ENCODE measurements around the gene ACSS1. TPM values are rescaled to one million over a fixed set of nuclear protein-coding genes. Genes with fewer than 3 reads are reported as not detected.

The ACSS1 gene
- total and polyA plus RNA-seq, 2 experiments from 2014 or later: not detected

DNA sequence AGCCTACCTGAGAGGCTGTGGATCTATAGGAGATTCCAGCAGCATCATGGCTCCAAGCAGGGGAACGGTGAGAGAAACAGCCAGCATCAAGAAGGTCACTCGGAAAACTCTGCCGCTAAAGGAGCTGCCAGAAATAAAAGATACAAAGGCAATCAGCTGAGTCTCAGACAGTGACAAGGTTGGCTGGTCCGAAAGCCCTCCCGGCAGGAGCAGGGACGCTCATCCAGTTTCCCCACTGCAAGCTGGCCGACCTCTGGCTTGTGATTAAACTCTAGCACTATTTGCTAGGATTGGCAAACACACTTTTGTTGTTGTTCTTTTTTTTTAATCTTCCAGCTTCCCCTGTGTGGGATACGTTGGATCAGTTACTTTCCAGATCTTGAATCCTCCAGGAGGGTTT, 74.0 kb downstream of the ACSS1 start:
- Histone ChIP-seq H3K36me3 (no peaks in the 10 kb centered on the region), H3K9me3 (ENCODE audit: low read depth) (no peaks in the 10 kb centered on the region), H3K27ac (no peak overlapping the region), H3K4me1 (ENCODE audit: low read depth) (no peaks in the 10 kb centered on the region), H3K4me3 (no peak overlapping the region), H3K27me3 (no peaks in the 10 kb centered on the region)
- TF ChIP-seq CTCF (IDR thresholded peaks at IDR 0.05; ENCODE audit: low read depth, low read length): no peak
- no peak for DNase-seq (ENCODE audit: low read depth in 1 of 2, low spot score in 1 of 2)

GRCh38 chr20:24981790-24982189, 76.1 kb downstream of the ACSS1 start:
- H3K27ac ChIP-seq: no peak overlapping the region
- no peaks in the 10 kb centered on the region for H3K9me3 ChIP-seq (ENCODE audit: low read depth)

GRCh38 chr20:24981282-24981681, 76.7 kb downstream of the ACSS1 start:
- no peak for DNase-seq (ENCODE audit: low read depth in 1 of 2, low spot score in 1 of 2)
- no peaks in the 10 kb centered on the region for H3K36me3 ChIP-seq
- H3K4me1 ChIP-seq (ENCODE audit: low read depth): no peaks in the 10 kb centered on the region
- no peak for TF ChIP-seq CTCF (IDR thresholded peaks at IDR 0.05; ENCODE audit: low read depth, low read length)
- H3K4me3 ChIP-seq: no peak overlapping the region
- no peaks in the 10 kb centered on the region for H3K9me3 ChIP-seq (ENCODE audit: low read depth)
- no peaks in the 10 kb centered on the region for H3K27me3 ChIP-seq
- no peak overlapping the region for H3K27ac ChIP-seq

More at GRCh38 chr20:24981790-24982189, 76.1 kb downstream of the ACSS1 start:
- no peak for DNase-seq (ENCODE audit: low read depth in 1 of 2, low spot score in 1 of 2)
- Histone ChIP-seq H3K4me1 (ENCODE audit: low read depth) (no peaks in the 10 kb centered on the region), H3K27me3 (no peaks in the 10 kb centered on the region), H3K4me3 (no peak overlapping the region), H3K36me3 (no peaks in the 10 kb centered on the region)
- TF ChIP-seq CTCF (IDR thresholded peaks at IDR 0.05; ENCODE audit: low read depth, low read length): no peak

DNA sequence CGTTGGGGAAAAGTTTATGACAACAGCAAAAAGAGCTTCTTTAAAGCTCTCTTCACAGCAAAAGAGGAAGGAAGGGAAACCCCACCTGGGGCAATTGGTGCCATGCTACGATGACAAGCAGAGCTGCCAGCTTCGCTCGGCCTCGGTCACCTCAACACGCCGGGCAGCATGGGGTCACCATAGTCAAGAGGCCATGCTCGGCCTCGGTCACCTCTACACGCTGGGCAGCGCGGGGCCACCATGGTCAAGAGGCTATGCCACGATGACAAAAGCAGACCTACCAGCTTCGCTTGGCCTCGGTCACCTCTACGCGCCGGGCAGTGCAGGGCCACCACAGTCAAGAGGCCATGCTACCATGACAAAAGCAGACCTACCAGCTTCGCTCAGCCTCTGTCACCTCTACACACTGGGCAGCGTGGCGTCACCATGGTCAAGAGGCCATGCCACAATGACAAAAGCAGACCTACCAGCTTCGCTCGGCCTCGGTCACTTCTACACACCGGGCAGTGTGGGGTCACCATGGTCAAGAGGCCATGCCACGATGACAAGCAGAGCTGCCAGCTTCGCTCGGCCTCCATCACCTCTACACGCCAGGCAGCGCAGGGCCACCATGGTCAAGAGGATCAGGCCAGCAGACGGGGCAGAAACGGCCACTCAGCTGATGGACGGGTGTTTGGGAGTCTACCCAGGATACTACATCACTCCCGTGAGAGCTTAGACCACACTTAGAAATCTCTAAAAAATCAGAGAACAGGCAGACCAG, 77.5 kb downstream of the ACSS1 start:
- Histone ChIP-seq H3K4me3 (no peak overlapping the region), H3K4me1 (ENCODE audit: low read depth) (no peaks in the 10 kb centered on the region), H3K36me3 (no peaks in the 10 kb centered on the region), H3K27ac (no peak overlapping the region), H3K9me3 (ENCODE audit: low read depth) (no peaks in the 10 kb centered on the region), H3K27me3 (no peaks in the 10 kb centered on the region)
- no peak for DNase-seq (ENCODE audit: low read depth in 1 of 2, low spot score in 1 of 2)
- TF ChIP-seq CTCF (IDR thresholded peaks at IDR 0.05; ENCODE audit: low read depth, low read length): no peak

- Histone ChIP-seq H3K27ac (no peak overlapping the region), H3K4me3 (no peak overlapping the region), H3K36me3 (no peaks in the 10 kb centered on the region), H3K4me1 (ENCODE audit: low read depth) (no peaks in the 10 kb centered on the region), H3K9me3 (ENCODE audit: low read depth) (no peaks in the 10 kb centered on the region), H3K27me3 (no peaks in the 10 kb centered on the region)
- no peak for TF ChIP-seq CTCF (IDR thresholded peaks at IDR 0.05; ENCODE audit: low read depth, low read length)
- no peak for DNase-seq (ENCODE audit: low read depth in 1 of 2, low spot score in 1 of 2)
Observed at GRCh38 chr20:24979036-24979960, 78.6 kb downstream of the ACSS1 start.

All from cardiac muscle cell (in vitro differentiated cells and primary cell).